ENCODE data around the gene IMPDH1.

IMPDH1 gene

GRCh38 chr7:128385988-128386925, 23.5 kb downstream of the IMPDH1 start:
- no peak for DNase-seq

- no peak for DNase-seq
Measured at GRCh38 chr7:128384726-128385125, 25.1 kb downstream of the IMPDH1 start.

- DNase-seq, result no peak
Measured at GRCh38 chr7:128383776-128384175, 26.0 kb downstream of the IMPDH1 start.

- DNase-seq, result no peak
Measured at GRCh38 chr7:128381161-128381821, 28.5 kb downstream of the IMPDH1 start.

- DNase-seq, result no peak
Measured at GRCh38 chr7:128380483-128381106, 29.2 kb downstream of the IMPDH1 start.

- DNase-seq, result no peak
Measured at GRCh38 chr7:128379900-128380479, 29.8 kb downstream of the IMPDH1 start.

GRCh38 chr7:128378637-128379036, 31.1 kb downstream of the IMPDH1 start:
- DNase-seq, result no peak

- DNase-seq, result no peak
Measured at GRCh38 chr7:128376077-128376476, 33.7 kb downstream of the IMPDH1 start.

GRCh38 chr7:128374041-128374440, 35.7 kb downstream of the IMPDH1 start:
- no peak for DNase-seq

GRCh38 chr7:128373606-128374005, 36.2 kb downstream of the IMPDH1 start:
- DNase-seq, result no peak

GRCh38 chr7:128370491-128370890, 39.3 kb downstream of the IMPDH1 start:
- DNase-seq, result no peak

- DNase-seq, result no peak
Measured at GRCh38 chr7:128366986-128367385, 42.8 kb downstream of the IMPDH1 start.

GRCh38 chr7:128366300-128366699, 43.5 kb downstream of the IMPDH1 start:
- DNase-seq, result no peak

- no peak for DNase-seq
Measured at GRCh38 chr7:128365432-128365831, 44.4 kb downstream of the IMPDH1 start.

- DNase-seq, result no peak
Measured at GRCh38 chr7:128364166-128364870, 45.5 kb downstream of the IMPDH1 start.

- DNase-seq, result no peak
Measured at GRCh38 chr7:128363261-128363721, 46.5 kb downstream of the IMPDH1 start.

- no peak for DNase-seq
Measured at GRCh38 chr7:128362670-128363069, 47.1 kb downstream of the IMPDH1 start.

- DNase-seq, result peak; percentile 60
Measured at GRCh38 chr7:128361411-128362379, 48.1 kb downstream of the IMPDH1 start, which contains the start of gene PRRT4. PRRT4 (minus strand) TSS chr7:128361690.

GRCh38 chr7:128360359-128360678, 49.5 kb downstream of the IMPDH1 start:
- DNase-seq, result no peak

GRCh38 chr7:128359939-128360338, 49.8 kb downstream of the IMPDH1 start:
- DNase-seq, result no peak

- no peak for DNase-seq
Measured at GRCh38 chr7:128359336-128359735, 50.4 kb downstream of the IMPDH1 start.

Measured in NCI-H345 (cell line).